HG02970 (cell line): Measurements from ENCODE around the gene NDFIP2.

ENCODE experiments used
- ATAC-seq: cut with Tn5 transposase; IDR thresholded peaks from one replicate; pipeline ENCODE4 v1.9.1; 2021; ENCODE audit warnings: mild to moderate bottlenecking, moderate library complexity, moderate number of reproducible peaks; ENCODE audit not compliant: unreplicated experiment, low FRiP score

Gene NDFIP2

DNA sequence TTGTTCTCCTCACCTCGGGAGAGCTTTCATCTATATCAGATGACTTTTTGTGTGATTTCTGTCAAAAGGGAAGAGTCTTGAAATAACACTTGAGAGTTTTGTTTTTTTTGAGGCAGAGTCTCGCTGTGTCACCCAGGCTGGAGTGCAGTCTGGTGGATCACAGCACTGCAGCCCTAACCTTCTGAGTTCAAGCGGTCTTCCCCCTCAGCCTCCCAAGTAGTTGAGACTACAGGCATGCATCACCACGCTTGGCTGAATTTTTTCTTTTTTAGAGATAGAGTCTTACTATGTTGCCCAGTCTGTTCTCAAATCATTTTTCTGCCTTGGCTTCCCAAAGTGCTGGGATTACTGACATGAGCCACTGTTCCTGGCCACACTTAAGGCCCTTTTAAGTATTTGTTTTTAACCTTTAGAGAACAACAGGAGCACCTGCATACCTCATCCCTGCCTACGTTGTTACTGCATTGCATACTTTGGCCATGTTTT, 11.4 kb downstream of the NDFIP2 start:
- ATAC-seq, result no peak

DNA sequence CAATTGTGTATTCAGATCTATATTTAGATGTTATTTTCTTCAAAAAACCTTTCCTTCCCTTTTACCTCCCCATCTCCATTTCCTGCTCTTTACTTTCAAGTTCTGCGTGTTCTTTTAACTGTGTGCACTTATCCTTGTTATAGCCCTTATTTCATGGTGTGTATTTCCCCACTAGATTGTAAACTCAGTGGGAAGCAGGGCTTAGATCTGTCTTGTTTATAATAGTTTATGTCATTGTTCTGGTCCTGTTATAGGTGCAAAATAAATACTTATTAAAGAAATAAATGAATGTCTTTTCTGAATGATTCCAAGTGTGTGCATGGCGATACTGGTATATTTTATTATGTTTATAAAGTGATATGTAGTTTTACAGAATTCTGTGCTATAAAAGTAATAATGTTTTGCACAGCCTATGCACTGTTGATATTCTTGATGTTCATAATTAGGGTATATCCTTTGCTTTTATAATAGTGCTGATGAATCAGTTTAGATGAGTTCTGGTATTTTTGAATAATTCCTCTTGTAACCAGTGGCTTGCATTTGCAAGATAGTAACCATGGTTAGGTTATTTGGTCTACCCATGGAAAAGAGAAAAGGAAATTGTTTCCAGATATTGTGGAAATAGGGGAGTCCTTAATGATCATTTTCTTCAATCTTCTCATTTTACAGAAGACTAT, 12.1 kb downstream of the NDFIP2 start:
- no peak for ATAC-seq

DNA sequence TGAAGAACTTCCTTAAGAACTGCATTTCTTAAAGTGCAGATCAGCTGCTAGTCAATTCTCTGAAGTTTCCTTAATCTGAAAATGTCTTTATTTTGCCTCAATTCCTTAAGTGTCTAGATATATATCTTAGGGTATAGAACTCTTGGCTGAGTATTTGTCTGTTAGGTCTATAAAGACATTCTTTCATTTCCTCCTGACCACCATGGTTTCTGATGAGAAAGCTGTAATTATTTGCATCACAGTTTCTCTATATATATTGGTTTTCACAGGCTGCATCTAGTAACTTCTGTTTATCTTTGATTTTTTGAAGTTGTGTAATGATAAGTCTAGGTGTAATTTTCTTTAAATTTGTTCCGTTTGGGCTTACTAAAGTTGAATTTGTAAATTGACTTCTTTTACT, 15.2 kb downstream of the NDFIP2 start:
- ATAC-seq, result no peak

DNA sequence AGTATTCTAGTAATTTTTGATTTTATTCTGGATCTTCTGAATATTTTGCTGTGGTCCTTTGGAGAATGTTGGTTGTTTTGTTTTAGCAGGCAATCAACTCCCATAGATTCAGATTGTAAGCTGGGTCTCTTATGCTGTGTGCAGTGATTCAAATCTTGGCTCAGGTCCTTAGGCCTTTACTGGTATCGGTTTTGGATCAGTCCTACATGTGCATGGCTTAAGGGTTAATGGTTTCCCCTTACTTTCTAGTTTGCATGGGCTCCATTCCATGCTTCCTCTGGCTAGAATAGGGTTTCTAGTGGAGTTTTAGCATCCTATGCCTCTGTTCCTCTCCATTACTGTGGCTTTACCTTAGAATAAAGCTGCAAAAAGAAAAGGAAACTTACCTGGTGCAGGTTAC, 16.1 kb downstream of the NDFIP2 start:
- no peak for ATAC-seq

DNA sequence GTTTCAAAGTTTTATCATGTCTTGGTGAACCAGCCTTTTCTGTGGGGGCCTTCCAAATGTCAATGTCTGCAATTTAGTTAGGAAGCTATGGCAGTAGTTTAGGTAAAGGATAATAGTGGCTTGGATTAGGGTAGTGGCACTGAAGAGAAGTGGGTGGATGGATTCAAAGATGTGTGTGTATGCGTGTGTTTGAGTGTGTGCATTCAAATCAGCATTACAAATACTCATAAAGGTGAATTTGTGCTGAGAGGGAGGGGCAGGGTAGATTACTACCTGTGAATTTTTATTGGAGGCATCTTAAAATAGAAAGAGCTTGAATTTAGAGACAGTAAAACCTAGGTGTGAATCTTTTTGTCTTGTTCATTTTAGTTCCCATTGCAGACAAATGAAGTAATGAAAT, 16.9 kb downstream of the NDFIP2 start:
- ATAC-seq, result no peak

DNA sequence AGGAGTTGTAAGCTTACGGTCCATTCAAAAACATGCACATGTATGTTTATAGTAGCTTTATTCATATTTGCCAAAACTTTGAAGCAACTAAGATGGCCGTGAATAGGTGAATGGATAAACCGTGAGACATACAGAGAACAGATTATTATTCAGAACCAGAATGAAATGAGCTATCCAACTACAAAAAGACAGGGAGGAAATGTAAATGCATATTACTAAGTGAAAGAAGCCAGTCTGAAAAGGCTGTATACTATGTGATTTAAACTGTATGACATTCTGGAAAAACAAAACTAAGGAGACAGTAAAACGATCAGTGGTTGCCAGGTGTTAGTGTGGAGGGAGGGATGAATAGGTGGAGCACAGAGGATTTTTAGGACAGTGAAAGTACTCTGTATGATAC, 19.9 kb downstream of the NDFIP2 start:
- ATAC-seq, result no peak

DNA sequence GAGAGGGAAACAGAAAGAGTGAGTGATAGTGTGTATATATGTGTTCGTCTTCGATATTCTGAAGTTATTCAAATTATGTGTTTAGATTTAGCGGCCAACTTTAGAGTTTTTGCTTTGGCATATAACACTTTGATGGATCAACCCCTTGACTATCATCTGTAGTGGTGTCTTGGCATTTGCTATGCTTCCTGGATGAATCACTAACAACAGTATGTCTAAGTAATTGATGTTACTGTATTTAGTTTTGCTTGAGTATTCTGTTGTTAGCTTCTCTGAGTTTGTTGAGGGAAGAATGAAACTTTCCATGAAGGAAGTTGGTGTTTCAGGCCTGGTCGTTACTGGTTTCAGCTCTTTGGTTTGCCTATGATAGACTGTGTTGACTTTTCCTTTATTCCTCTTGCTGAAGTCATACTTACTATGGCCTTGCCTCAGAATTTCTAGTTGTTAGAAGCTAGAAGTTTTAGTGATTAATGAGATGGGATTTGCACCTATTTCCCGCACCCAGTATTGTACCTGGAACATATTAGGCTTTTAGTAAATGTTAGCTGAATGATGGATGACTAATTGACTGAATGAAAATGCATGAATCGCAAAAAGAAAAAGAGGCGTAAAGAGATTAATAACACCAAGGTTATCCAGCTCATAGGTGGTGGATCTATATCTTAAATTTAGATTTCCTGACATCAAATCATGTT, 20.7 kb downstream of the NDFIP2 start:
- no peak for ATAC-seq

DNA sequence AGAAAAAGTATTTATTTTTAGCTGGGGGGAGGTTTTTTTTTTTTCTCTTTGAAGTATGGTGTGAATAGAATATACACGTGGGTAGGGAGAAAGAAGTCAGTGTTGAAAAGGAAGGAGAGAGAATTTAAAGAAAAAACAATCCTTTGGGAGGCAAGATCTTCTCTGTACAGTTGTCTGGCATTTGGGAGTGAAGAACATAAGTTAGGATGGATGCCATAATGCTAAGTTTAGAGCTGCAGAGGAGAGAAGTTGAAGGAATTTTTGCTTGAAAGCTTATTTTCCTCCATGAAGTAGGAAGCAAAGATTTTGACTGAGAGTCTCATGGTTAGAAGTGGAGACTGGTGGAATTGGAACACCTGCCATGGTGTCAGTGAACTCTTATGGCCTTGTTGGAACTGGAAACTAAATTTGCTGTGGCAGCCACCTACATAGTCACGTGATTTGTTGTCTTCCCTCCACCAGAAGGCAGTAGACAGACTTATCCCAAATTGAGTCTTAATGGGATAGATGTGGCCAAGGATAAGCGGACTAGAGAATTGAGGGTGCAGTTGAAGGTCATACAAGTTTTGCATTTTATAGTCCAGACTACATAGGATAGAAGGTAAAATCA, 22.0 kb downstream of the NDFIP2 start:
- ATAC-seq, result no peak

DNA sequence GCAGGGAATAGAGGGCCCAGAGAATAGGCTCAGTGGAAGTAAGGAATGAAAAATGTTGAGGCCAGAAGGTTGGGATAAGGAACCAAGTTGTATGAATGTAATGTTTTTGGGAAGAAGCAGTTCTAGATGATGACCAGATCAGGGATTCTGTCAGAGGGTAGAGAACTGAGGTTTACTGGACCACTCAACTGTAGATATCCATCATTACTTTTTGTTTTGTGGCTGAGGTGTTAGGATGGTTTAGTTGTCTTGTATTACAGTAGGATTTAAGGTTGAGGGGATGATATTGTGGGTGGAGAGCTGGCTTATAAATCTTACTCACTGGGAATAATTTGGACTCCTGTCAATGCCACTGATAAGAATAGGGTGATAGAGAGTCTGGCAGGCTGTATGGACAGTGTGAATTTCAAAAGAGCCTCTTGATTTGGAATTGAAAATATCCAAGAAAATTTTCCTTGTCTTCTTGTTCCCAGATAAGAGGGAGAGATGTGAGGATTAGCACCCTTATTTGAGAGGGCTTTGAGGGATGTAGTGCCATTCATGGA, 22.6 kb downstream of the NDFIP2 start:
- no peak for ATAC-seq

DNA sequence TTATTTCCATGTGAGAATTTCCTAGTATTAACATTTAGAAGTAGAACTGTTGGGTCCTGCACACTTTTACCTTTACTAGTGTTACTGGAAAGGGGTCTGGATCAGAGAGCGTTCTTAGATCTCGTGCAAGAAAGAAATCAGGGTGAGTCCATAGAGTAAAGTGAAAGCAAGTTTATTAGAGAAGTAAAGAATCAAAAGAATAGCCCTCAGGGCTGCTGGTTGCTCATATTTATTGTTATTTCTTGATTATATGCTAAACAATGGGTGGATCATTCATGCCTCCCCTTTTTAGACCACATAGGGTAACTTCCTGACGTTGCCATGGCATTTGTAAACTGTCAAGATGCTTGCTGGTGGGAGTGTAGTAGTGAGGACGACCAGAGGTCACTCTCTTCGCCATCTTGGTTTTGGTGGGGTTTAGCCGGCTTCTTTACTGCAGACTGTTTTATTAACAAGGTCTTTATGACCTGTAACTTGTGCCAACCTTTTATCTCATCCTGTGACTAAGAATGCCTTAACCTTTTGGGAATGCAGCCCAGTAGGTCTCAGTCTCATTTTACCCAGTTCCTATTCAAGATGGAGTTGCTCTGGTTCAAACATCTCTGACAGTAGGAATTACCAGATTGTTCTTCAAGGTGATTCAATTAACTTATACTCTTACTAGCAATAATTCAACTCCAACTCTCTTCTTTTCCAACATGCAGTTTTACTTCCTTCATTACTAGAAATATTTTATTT, 27.4 kb downstream of the NDFIP2 start:
- no peak for ATAC-seq

DNA sequence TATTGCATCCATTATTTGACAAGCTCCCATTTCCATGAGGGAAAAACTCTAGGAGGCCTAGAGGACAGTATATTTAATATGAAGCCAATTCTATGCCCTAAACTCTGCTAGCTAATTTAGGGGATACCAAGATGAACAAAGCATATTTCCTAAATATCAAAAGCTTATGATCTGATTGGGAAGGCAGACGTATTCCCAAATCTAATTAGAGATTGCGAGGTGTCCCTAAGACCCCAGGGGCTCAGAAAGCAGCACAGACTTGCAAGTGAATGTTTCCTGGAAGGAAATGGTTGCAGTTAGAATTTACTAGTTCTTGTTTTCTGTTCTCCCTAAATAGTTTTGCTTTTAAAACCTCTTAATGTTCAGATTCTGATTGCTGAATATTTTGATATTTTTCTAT, 30.7 kb downstream of the NDFIP2 start:
- ATAC-seq, result no peak

DNA sequence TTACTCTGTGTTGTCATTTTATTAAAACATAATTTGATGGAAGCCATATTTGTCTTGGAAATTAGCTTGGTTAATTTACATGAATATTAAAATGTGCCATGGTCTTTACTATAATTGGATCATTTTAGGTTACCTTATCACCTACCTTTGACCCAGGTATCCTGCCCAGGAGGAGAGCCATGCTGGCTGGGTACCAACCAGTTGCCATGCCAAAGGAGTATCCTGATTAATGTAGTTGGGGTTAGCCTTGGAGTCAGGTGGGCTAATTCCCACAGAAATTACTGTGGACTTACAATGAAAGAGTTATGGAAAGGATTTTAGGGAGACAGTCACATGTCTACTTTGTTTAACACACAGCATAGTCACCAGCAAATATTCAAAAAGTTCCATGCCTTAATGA, 32.0 kb downstream of the NDFIP2 start:
- no peak for ATAC-seq

DNA sequence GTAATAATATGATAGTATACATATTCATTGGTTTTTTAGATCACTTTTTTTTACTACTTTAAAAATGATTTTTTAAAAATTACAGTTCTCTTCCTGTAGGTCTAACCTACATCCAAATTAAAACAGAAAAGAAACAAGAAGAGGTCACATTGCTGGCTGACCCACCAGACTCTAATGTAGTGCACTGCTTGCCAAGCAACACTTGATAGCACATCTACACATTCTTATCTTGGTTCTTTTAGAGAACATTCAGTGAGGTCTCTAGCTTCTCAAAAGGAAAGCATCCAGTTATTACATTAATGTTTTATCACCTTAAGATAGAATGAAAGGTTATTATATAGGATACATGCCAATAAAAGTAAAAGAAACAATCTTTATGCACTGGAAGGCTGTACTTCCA, 35.6 kb downstream of the NDFIP2 start:
- ATAC-seq, result no peak

DNA sequence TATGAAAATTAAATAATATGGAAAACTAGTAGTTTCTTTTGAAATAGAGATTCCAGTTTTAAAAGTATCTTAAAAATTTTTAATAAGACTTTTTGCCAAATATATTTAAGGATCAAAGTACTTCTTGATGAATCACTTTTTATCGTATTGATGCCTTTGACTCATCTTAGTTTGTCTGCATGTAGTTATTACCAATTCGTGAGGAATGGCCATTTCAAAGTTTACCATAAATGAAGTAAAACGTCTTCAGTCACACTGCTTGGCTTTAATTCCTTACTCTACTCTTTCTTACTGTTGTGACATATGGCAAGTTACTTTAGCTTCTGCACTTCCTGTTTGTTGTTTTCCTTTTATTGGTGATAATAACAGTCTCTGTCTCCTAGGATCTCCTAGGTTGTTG, 38.3 kb downstream of the NDFIP2 start:
- ATAC-seq, result no peak

DNA sequence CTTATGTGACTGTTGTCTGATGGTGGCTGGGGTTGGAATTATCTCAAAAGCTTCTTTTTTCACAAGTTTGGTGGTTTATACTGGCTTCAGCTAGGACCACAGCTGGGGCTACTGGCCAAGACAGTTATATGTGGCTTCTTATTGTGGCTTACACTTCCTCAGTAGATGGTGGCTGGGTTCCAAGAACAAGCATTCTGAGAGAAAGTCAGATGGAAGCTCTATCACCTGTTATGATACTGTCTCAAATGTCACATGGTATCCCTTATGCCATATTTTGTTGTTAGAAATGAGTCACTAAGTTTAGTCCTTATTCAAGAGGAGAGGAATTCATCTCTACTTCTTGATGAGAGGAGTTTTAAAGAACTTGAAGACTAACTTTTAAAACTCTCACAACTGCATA, 41.6 kb downstream of the NDFIP2 start:
- ATAC-seq, result peak; percentile 71

DNA sequence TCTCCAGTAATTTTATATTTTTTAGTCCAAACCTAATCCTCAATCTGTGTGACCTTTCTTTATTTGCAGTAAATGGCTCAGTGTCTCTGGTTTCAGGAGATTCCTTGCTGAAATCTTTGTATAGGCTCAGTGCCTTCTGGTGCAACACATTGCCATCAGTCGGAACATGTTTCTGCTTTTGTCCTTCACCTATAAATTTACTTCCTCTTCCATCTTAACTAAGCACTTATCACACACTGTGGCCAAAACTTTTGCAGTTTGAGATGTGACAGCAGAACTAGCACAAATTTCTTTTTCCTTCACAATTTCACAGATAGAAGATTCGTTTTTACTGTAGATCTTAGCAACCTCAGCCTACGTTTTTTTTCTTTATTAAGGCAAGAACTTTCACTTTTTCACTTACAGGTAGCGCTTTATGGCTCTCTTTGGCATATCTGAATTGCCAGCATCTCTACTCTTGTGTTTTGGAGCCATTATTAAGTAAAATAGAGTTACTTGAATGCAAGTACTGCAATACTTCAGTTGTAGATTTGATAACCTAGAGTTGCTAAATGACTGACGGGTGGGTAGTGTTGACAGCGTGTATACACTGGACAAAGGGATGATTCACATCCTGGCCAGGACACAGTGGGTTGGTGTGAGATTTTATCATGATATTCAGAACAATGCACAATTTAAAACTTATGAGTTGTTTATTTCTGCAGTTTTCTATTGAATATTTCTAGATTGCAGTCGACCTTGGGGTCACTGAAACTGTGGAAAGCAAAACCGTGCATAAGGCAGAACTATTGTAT, 44.3 kb downstream of the NDFIP2 start:
- ATAC-seq, result no peak

DNA sequence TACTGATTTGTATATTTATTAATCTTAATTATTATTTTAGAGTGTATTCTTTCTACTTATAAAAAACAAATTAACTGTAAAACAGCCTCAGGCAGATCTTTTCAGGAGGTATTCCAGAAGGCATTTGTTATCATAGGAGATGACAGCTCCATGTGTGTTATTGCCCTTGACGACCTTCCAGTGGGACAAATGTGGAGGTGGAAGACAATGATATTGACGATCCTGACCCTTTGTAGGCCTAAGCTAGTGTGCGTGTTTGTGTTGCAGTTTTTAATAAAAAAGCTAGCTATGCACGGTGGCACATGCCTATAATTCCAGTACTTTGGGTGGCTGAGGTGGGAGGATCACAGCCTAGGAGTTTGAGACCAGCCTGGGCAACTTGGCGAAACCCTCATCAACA, 46.7 kb downstream of the NDFIP2 start:
- no peak for ATAC-seq

DNA sequence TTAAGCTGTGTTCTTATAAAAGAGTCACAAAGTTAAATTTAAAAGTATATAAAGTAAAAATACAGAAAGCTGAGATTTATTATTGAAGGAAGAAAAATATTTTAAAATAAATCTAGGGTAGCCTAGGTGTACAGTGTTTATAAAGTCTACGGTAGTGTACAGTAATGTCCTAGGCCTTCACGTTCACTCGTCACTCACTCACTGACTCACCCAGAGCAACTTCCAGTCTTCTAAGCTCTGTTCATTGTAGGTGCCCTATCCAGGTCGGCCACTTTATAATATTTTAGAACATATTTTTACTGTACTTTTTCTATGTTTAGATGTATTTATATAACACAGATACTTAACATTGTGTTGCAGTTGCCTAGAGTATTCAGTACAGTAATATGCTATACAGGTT, 47.4 kb downstream of the NDFIP2 start:
- ATAC-seq, result no peak

DNA sequence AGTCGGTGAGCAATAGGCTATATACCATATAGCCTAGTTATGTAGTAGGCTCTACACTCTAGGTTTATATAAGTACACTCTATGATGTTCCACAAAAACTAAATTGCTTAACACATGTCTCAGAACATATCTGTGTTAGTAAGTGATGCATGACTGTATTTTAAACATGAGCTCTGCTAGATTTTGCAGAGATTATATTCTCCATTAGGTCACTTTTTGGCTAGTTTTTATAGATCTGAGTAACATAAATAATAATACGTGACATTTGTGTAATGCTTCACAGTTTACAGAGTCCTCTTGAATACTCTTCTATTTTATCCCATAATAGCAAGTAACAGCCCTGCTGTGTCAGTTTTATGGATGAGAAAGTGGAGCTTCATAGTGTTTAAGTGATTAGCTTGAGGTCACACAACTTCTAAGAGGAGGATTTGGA, 47.8 kb downstream of the NDFIP2 start:
- no peak for ATAC-seq

DNA sequence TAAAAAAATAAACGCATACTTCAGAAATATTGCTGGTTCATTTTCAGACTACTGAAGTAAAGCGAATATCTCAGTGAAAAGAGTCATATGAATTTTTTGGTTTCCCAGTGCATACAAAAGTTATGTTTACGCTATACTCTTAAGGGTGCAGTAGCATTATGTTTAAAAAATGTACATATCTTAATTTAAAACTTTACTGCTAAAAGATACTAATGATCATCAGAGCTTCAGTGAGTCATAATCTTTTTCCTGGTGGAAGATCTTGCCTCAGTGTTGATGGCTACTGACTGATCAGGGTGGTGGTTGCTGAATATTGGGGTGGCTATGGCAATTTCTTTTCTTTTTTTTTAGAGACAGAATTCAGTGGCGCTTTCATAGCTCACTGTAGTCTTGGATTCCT, 48.9 kb downstream of the NDFIP2 start:
- no peak for ATAC-seq
